Prostate gland (tissue), 2 donors: ENCODE results near the gene GLIPR2. TPM values are rescaled to one million over a fixed set of nuclear protein-coding genes. Genes with fewer than 3 reads are reported as not detected.

ENCODE experiments used
- DNase-seq: peaks from one replicate; pipeline ENCODE4 v3.0.0-alpha.2; 2019; ENCODE audit warnings: low spot score
- H3K27ac ChIP-seq, 2 donors: fragments of 200-600 bp; sonication (generic); 2 replicates each; pipeline ENCODE4 v1.5.1; 2017 to 2019
- H3K27me3 ChIP-seq: fragments of 200-600 bp; sonication (generic); replicated peaks from 2 replicates; pipeline ENCODE4 v1.5.1; 2019; ENCODE audit not compliant: insufficient read depth
- H3K36me3 ChIP-seq, 2 donors: fragments of 200-600 bp; sonication (generic); 1 replicate in 1 of 2; 2 replicates in 1 of 2; pipeline versions ENCODE4 v1.5.1 to v1.8.1; 2017 to 2019
- H3K4me1 ChIP-seq: fragments of 200-600 bp; sonication (generic); replicated peaks from 2 replicates; pipeline ENCODE4 v1.5.1; 2019
- H3K4me3 ChIP-seq, 2 donors: fragments of 200-600 bp; sonication (generic); 2 replicates each; pipeline ENCODE4 v1.5.1; 2017 to 2019
- H3K9me3 ChIP-seq: fragments of 200-600 bp; sonication (generic); 2 replicates; pipeline ENCODE4 v1.5.1; 2017
- CTCF ChIP-seq, 4 experiments: fragments of 200-600 bp in 2 of 4; fragments of 450-650 bp in 2 of 4; sonication (generic) in 2 of 4; IDR thresholded peaks; 1 replicate in 3 of 4; 2 replicates in 1 of 4; pipeline ENCODE4 v1.5.1; 2016 to 2019; ENCODE audit warnings: antibody characterized with exemption in 4 of 4, mild to moderate bottlenecking in 2 of 4, moderate library complexity in 2 of 4
- POLR2A ChIP-seq: fragments of 450-650 bp; IDR thresholded peaks from one replicate; pipeline ENCODE4 v1.6.1; 2016; ENCODE audit warnings: antibody characterized with exemption, mild to moderate bottlenecking
- POLR2AphosphoS5 ChIP-seq: sonication (generic); formaldehyde crosslinking; IDR thresholded peaks from one replicate; pipeline ENCODE4 v1.6.1; 2017; ENCODE audit warnings: antibody characterized with exemption
- WGBS: methylation state at CpG from one replicate; pipeline ENCODE4 v1.1.5; 2018; 5-methylcytosine and 5-hydroxymethylcytosine counted together
- intact Hi-C: fragments of 100-400 bp; cut with DNase I; formaldehyde crosslinking; loops from one replicate; pipeline ENCODE4 v1.14.2; 2022
- total RNA-seq, 2 donors: library from RNA; depleted of rRNA; stranded (reverse); fragments of >200 nt; gene quantifications; one replicate each; pipeline ENCODE4 v1.1.0, GENCODE V29; 2016

GLIPR2 gene
- total RNA-seq, 2 donors from 2014 or later: 21.6 to 36.5 TPM

- Histone ChIP-seq H3K9me3 (no peaks in the 10 kb centered on the region), H3K36me3 (no peaks in the 10 kb centered on the region), H3K27ac (no peak overlapping the region), H3K27me3 (no peaks in the 10 kb centered on the region), H3K4me3 (no peak overlapping the region), H3K4me1 (no peaks in the 10 kb centered on the region)
- 79% methylated on average over 2 of the region's 2 CpGs for WGBS
- TF ChIP-seq POLR2AphosphoS5 (no peak), POLR2A (no peak), CTCF (IDR thresholded peaks at IDR 0.05) (no peak)
- DNase-seq: no peak
- intact Hi-C loops: no loop called here
Observed at GRCh38 chr9:36109071-36109470, 27.5 kb upstream of the GLIPR2 start.

- Histone ChIP-seq H3K9me3 (no peaks in the 10 kb centered on the region), H3K36me3 (no peaks in the 10 kb centered on the region), H3K27me3 (no peaks in the 10 kb centered on the region), H3K27ac (no peak overlapping the region), H3K4me3 (no peak overlapping the region), H3K4me1 (no peaks in the 10 kb centered on the region)
- TF ChIP-seq CTCF (IDR thresholded peaks at IDR 0.05) (no peak), POLR2A (no peak), POLR2AphosphoS5 (no peak)
- DNase-seq: no peak
- intact Hi-C loops: no loop called here
- 83% methylated on average over 2 of the region's 2 CpGs for WGBS
Observed at GRCh38 chr9:36110434-36110833, 26.1 kb upstream of the GLIPR2 start.

- H3K36me3 ChIP-seq: no peaks in the 10 kb centered on the region
- intact Hi-C loops: no loop called here
- no peaks in the 10 kb centered on the region for H3K27me3 ChIP-seq
- no peaks in the 10 kb centered on the region for H3K9me3 ChIP-seq
- no peak overlapping the region for H3K27ac ChIP-seq
- 96% methylated on average over 3 of the region's 3 CpGs for WGBS
- no peaks in the 10 kb centered on the region for H3K4me1 ChIP-seq
- TF ChIP-seq POLR2A (no peak), CTCF (IDR thresholded peaks at IDR 0.05) (no peak), POLR2AphosphoS5 (no peak)
- H3K4me3 ChIP-seq: no peak overlapping the region
- DNase-seq: no peak
Observed at GRCh38 chr9:36112516-36112915, 24.0 kb upstream of the GLIPR2 start.

GRCh38 chr9:36113999-36114398 is 22.5 kb upstream of the GLIPR2 start:
- Histone ChIP-seq H3K9me3 (no peaks in the 10 kb centered on the region), H3K4me1 (no peaks in the 10 kb centered on the region), H3K27me3 (no peaks in the 10 kb centered on the region), H3K36me3 (no peaks in the 10 kb centered on the region), H3K27ac (no peak overlapping the region), H3K4me3 (no peak overlapping the region)
- 67% methylated on average over 2 of the region's 2 CpGs for WGBS
- intact Hi-C loops: no loop called here
- no peak for DNase-seq
- TF ChIP-seq POLR2A: no peak
- no peak for TF ChIP-seq CTCF (IDR thresholded peaks at IDR 0.05)
- no peak for TF ChIP-seq POLR2AphosphoS5

GRCh38 chr9:36116593-36116992 is 19.9 kb upstream of the GLIPR2 start:
- WGBS: 89% methylated on average over 3 of the region's 3 CpGs
- no peak overlapping the region for H3K27ac ChIP-seq
- intact Hi-C loops: no loop called here
- H3K9me3 ChIP-seq: no peaks in the 10 kb centered on the region
- no peaks in the 10 kb centered on the region for H3K27me3 ChIP-seq
- no peaks in the 10 kb centered on the region for H3K36me3 ChIP-seq
- no peaks in the 10 kb centered on the region for H3K4me1 ChIP-seq
- H3K4me3 ChIP-seq: no peak overlapping the region
- no peak for TF ChIP-seq POLR2A
- no peak for TF ChIP-seq POLR2AphosphoS5
- TF ChIP-seq CTCF (IDR thresholded peaks at IDR 0.05): no peak
- DNase-seq: no peak
